ENCODE results near the gene STK39.

STK39 gene

DNA sequence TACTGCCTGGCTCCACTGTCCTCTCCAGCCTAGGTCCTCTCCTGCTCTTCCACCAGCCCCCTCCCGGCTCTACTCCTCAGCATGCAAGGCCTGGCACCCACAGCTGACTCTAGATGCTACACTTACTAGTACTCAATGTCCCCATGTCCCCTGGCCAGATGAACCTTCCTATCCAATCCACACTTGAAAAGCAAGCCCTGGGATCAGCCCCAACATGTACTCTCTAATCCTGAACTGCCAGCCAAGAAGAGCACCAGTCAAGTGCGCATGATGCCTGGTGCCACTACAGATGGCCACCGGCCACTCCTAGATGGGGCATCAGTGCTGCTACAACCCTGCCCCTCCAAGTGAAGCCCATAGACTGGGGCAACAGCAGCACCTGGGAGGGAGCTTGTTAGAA is 168.2 kb downstream of the STK39 start:
- TF ChIP-seq CTCF (IDR thresholded peaks at IDR 0.05; ENCODE audit: insufficient read depth, missing control alignments): no peak
- FAIRE-seq (no peak), DNase-seq (ENCODE audit: insufficient read length, low spot score) (no peak)

GRCh38 chr2:168076731-168077130 is 170.7 kb downstream of the STK39 start:
- FAIRE-seq (no peak), DNase-seq (ENCODE audit: insufficient read length, low spot score) (no peak)
- TF ChIP-seq CTCF (IDR thresholded peaks at IDR 0.05; ENCODE audit: insufficient read depth, missing control alignments): no peak

DNA sequence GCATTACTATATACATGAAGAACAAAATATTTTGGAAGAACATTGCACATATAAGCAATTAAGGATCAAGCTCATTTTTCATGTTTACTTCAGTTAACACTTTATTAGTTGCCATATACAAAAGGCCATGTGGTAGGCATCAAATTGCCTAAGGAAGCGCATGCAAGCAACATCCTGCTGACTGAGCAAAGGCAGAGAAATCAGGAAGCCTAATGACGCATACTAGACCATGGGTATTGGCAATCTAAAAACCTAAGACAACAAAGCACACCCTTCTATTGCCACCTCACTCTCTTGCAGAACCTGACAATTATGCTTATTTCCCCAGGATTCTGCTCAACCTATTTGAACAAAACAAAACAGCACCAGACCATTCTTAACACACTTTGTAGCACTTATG is 171.9 kb downstream of the STK39 start:
- FAIRE-seq (peak; percentile 46), DNase-seq (ENCODE audit: insufficient read length, low spot score) (no peak)
- no peak for TF ChIP-seq CTCF (IDR thresholded peaks at IDR 0.05; ENCODE audit: insufficient read depth, missing control alignments)

DNA sequence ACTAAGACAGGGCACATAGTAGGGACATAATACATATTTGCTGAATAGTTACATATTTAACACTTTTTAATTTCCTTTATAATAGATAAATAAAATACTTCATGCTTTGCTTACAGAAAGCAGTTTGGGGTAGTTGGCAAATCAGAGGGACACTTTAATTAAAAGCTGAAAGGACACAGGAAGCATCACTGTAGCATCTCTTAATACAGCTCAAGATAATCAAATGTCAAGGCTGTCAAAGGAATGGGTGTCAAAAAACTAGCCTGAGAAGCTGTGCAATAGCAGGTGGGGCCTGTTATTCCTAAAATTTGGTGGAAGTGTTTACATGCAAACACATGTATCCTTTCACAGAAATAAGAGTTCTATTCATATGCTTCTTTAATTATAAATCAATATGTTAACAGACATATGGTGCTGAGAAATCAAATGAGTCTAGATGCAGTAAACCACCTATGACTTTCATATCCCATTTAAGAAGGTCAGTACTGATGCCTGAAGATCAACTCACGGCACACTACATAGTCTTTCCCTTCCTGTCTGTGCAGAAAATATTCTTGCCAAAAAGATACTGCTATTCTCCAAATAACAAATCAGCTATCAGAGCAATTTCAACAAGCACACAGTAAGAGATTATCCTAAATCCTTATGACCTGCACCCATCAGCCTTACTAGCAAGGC is 174.6 kb downstream of the STK39 start:
- DNase-seq (ENCODE audit: insufficient read length, low spot score) (no peak), FAIRE-seq (peak; percentile 46)
- TF ChIP-seq CTCF (IDR thresholded peaks at IDR 0.05; ENCODE audit: insufficient read depth, missing control alignments): no peak

GRCh38 chr2:168064011-168064998 is 183.1 kb downstream of the STK39 start:
- FAIRE-seq (no peak), DNase-seq (ENCODE audit: insufficient read length, low spot score) (no peak)
- TF ChIP-seq CTCF (IDR thresholded peaks at IDR 0.05; ENCODE audit: insufficient read depth, missing control alignments): no peak

DNA sequence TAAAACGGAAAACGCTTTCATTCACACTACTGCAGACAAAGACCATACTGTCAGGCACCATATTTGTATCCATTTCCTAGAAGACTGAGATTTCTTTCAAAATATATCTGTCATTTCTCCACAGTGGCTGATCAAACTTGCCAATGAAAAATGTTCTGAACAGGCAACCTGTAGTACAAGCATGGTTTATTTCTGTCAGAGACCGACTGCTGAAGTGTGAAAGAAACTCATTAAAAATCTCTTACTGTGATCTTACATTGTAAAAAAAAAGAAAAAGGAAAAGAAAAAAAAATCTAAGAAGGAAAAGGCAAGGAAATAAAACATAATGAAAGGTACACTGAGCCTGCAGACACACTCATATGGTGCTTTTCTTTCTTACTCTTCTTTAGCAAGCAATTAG is 184.5 kb downstream of the STK39 start:
- FAIRE-seq (no peak), DNase-seq (ENCODE audit: insufficient read length, low spot score) (no peak)
- no peak for TF ChIP-seq CTCF (IDR thresholded peaks at IDR 0.05; ENCODE audit: insufficient read depth, missing control alignments)

- no peak for TF ChIP-seq CTCF (IDR thresholded peaks at IDR 0.05; ENCODE audit: insufficient read depth, missing control alignments)
Measured at GRCh38 chr2:168062054-168062453, 185.3 kb downstream of the STK39 start.

More at GRCh38 chr2:168062054-168062453, 185.3 kb downstream of the STK39 start:
- no peak for FAIRE-seq
- DNase-seq (ENCODE audit: insufficient read length, low spot score): no peak
